ENCODE measurements around the gene MALL.

MALL gene

DNA sequence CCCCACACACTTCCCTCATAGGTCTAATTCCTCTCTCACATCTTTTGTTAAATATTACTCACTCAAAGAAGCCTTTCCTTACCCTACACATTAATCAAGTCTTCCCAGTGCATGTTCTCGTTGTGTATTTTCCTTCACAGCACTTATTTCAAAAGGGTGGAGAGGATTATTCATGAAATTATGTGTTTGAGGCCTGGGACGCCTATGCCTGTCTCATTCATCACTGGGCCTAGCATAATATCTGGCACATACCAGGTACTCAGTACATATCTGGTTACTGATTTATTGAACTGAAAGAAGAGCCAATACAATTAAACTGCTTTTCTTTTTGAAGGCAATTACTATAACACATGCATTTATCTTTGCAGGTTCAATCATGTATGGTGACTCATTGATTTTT is 15.1 kb upstream of the MALL start:
- TF ChIP-seq, protein P1, sequence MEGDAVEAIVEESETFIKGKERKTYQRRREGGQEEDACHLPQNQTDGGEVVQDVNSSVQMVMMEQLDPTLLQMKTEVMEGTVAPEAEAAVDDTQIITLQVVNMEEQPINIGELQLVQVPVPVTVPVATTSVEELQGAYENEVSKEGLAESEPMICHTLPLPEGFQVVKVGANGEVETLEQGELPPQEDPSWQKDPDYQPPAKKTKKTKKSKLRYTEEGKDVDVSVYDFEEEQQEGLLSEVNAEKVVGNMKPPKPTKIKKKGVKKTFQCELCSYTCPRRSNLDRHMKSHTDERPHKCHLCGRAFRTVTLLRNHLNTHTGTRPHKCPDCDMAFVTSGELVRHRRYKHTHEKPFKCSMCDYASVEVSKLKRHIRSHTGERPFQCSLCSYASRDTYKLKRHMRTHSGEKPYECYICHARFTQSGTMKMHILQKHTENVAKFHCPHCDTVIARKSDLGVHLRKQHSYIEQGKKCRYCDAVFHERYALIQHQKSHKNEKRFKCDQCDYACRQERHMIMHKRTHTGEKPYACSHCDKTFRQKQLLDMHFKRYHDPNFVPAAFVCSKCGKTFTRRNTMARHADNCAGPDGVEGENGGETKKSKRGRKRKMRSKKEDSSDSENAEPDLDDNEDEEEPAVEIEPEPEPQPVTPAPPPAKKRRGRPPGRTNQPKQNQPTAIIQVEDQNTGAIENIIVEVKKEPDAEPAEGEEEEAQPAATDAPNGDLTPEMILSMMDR (IDR thresholded peaks at IDR 0.05; ENCODE audit: extremely low read depth, insufficient read depth, missing control alignments) = no peak
- no peak for DNase-seq (ENCODE audit: low spot score)
- in situ Hi-C loops (cut with MboI; ENCODE audit: low pct_unique_long_range_greater_than_20kb, low sequenced_read_pairs, unreplicated experiment) = no loop called here

DNA sequence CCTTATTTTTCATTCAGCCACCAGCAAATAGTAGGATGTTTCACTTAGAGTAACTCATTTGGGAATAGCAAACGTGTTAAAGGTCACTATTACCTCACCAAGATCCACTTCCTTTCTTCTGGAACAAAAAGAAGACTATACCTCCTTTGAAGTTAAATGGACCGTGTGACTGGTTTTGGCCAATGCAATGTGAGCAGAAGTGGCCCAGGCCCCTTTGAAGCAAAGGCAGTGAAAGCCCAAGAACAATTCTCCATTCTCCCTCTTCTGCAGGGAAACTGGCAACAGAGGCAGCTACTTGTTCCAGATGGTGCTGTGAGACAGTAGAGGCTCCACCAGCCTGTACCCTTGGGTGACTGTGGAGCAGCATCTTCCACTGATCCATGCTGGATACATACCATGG is 11.3 kb upstream of the MALL start:
- in situ Hi-C loops (cut with MboI; ENCODE audit: low pct_unique_long_range_greater_than_20kb, low sequenced_read_pairs, unreplicated experiment) = no loop called here

DNA sequence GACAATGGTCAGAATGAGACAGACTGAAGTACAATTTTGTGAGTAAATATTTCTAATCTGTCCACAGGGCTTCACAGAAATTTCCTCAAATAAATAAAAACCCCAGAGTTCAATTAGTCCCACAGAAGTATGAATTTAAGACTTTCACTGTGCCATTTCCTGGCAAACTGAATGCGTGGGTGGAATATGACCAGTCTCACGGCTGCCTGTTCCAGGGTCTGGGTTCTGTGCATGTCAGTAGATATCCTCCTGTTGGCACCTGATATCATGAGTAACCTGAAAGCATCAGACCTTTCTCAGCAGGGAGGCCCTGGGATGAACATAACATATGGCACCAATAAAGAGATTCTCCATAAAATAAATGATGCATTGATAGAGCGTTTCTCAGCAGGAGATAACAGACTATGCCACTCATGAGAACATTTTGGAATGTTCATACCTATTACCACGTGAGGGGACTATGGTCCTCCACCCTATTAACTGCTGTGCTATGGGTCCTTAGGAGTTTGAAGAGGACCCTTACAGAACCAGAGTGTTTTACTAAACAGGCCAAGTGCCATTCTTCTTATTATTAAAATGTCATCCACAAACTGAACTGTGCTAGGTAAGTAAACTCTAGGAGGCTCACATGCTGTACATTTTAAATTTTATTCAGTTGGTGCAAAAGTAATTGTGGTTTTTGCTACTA is 10.6 kb upstream of the MALL start:
- TF ChIP-seq, protein P1 (IDR thresholded peaks at IDR 0.05; ENCODE audit: extremely low read depth, insufficient read depth, missing control alignments) = no peak
- no peak for DNase-seq (ENCODE audit: low spot score)
- in situ Hi-C loops (cut with MboI; ENCODE audit: low pct_unique_long_range_greater_than_20kb, low sequenced_read_pairs, unreplicated experiment) = no loop called here

More for the DNA sequence above, 11.3 kb upstream of the MALL start:
- TF ChIP-seq, protein P1 (IDR thresholded peaks at IDR 0.05; ENCODE audit: extremely low read depth, insufficient read depth, missing control alignments) = no peak
- DNase-seq (ENCODE audit: low spot score) = no peak

DNA sequence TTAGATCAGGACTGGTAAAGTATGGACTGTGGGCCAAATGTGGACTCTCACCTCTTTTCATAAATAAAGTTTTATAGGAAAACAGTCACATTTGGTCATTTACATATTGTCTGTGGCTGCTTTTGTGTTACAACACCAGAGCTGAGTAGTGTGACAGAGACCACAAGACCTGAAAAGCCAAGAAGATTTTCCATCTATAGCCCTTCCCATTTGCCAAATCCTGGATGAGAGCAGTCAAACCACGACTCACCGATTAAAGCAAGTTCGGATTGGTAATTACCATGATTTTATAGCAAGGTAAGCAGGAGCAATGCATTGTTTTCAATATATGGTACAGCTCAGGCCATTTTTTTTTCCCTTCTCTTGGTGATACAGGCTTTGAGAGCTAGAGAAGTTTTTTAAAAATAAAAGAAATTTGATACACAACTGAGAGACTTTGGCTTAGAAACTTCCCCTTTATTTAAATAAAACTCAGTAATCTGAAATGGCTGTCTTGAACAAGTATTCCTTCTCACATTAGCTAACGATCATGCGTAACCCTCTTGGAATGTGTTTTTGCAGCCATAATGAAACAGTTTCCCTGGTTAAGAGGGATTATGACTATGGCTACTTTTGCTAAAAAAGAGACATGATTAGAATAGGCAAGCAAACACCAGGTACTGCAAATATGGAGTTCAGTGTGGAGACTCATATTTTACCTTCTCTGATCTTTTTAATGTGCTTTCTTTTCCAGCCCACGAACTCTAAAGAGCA is 9.5 kb upstream of the MALL start:
- DNase-seq (ENCODE audit: low spot score) = no peak
- in situ Hi-C loops (cut with MboI; ENCODE audit: low pct_unique_long_range_greater_than_20kb, low sequenced_read_pairs, unreplicated experiment) = no loop called here
- TF ChIP-seq, protein P1 (IDR thresholded peaks at IDR 0.05; ENCODE audit: extremely low read depth, insufficient read depth, missing control alignments) = no peak

DNA sequence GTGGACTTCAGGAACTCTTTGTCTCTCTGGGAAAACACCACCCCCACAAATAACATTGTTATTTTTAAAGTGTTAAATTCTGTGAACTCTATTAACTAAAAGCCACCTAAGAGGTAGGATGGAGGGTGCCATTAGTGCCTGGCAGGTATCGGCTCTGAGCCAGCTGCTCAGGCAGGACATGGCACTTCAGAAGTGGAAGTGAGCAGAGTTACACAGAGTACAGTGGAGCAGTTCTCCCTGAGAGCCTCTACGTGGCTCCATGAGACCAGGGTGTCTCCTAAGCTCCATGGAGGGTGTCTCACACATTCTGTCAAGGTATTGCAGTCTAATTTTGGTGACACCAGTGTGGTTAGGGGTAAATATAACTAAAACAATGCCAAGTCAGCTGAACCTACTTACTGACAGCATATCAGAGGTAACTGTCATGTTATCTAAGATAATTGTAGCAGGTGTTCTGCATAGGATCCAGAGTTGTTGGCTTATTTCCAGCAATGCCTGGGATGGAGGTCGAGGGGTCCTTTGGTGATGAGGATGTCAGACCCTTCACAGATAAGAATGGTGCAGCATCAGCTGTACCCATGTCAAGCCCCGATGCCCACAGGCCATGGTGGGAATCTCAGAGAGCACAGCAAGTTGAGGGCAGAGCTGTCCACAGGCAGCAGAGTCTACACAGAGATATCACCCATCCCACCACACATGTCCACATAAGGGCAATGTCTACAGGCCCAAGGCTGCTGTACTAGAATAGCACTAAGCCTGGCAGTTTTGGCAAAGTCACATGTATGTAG is 8.6 kb upstream of the MALL start:
- no peak for DNase-seq (ENCODE audit: low spot score)
- TF ChIP-seq, protein P1 (IDR thresholded peaks at IDR 0.05; ENCODE audit: extremely low read depth, insufficient read depth, missing control alignments) = no peak
- in situ Hi-C loops (cut with MboI; ENCODE audit: low pct_unique_long_range_greater_than_20kb, low sequenced_read_pairs, unreplicated experiment) = no loop called here

DNA sequence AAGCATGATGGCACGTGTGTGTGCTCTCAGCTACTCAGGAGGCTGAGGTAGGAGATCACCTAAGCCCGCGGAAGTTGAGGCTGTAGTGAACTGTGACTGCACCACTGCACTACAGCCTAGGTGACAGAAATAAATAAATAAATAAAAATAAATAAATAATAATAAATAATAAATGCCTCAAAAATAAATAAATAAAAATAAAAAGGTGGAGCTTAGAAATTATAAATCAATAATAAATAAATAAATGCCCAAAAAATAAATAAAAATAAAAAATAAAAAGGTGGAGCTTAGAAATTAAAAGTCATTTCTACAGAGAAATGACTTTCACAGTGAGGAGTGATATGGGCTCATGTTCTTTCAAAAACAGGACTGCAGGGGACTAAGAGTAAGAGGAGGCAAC is 6.0 kb upstream of the MALL start:
- TF ChIP-seq, protein P1 (IDR thresholded peaks at IDR 0.05; ENCODE audit: extremely low read depth, insufficient read depth, missing control alignments) = no peak
- in situ Hi-C loops (cut with MboI; ENCODE audit: low pct_unique_long_range_greater_than_20kb, low sequenced_read_pairs, unreplicated experiment) = no loop called here
- DNase-seq (ENCODE audit: low spot score) = no peak
